GM08714 (cell line): ENCODE results near the gene LRRC61.

ENCODE experiments used
- H3K4me3 ChIP-seq: fragments of 200-500 bp; sonication (Bioruptor generic); 2 replicates; pipeline ENCODE4 v1.5.1; 2014; ENCODE audit warnings: mild to moderate bottlenecking, low read length, inconsistent platforms
- ZNF274 ChIP-seq: IDR thresholded peaks from 2 replicates; pipeline ENCODE4 v1.6.1; 2012; ENCODE audit warnings: mild to moderate bottlenecking, low read depth, low read length

Gene LRRC61

GRCh38 chr7:150356265-150356897, 33.2 kb downstream of the LRRC61 start:
- no peak overlapping the region for H3K4me3 ChIP-seq
- no peak for TF ChIP-seq ZNF274

GRCh38 chr7:150357270-150357669, 34.1 kb downstream of the LRRC61 start:
- H3K4me3 ChIP-seq, result no peak overlapping the region; the same call in 1 of the 2 replicates
- TF ChIP-seq ZNF274, result no peak

- TF ChIP-seq ZNF274, result no peak
- H3K4me3 ChIP-seq, result no peak overlapping the region
These were observed 34.7 kb downstream of the LRRC61 start for GRCh38 chr7:150357771-150358427.

GRCh38 chr7:150358433-150358832, 35.3 kb downstream of the LRRC61 start:
- no peak overlapping the region for H3K4me3 ChIP-seq
- no peak for TF ChIP-seq ZNF274

- no peak overlapping the region for H3K4me3 ChIP-seq
- no peak for TF ChIP-seq ZNF274
These were observed 36.0 kb downstream of the LRRC61 start for GRCh38 chr7:150358988-150359621.

- H3K4me3 ChIP-seq, result no peak overlapping the region
- no peak for TF ChIP-seq ZNF274
These were observed 36.6 kb downstream of the LRRC61 start for GRCh38 chr7:150359622-150360362.

GRCh38 chr7:150360363-150361058, 37.4 kb downstream of the LRRC61 start:
- no peak for TF ChIP-seq ZNF274
- H3K4me3 ChIP-seq, result no peak overlapping the region

GRCh38 chr7:150361402-150361801, 38.2 kb downstream of the LRRC61 start:
- no peak overlapping the region for H3K4me3 ChIP-seq
- TF ChIP-seq ZNF274, result no peak

- TF ChIP-seq ZNF274, result no peak
- no peak overlapping the region for H3K4me3 ChIP-seq
These were observed 38.9 kb downstream of the LRRC61 start for GRCh38 chr7:150361807-150362621.

GRCh38 chr7:150363370-150363769, 40.2 kb downstream of the LRRC61 start:
- no peak for TF ChIP-seq ZNF274
- no peak overlapping the region for H3K4me3 ChIP-seq

- TF ChIP-seq ZNF274, result no peak
- H3K4me3 ChIP-seq, result no peak overlapping the region
These were observed 40.7 kb downstream of the LRRC61 start for GRCh38 chr7:150363872-150364271.

- TF ChIP-seq ZNF274, result no peak
These were observed 42.0 kb downstream of the LRRC61 start for GRCh38 chr7:150365194-150365593.

More at GRCh38 chr7:150365194-150365593, 42.0 kb downstream of the LRRC61 start:
- no peak overlapping the region for H3K4me3 ChIP-seq
